ENCODE measurements around the gene CYP24A1. TPM values are rescaled to one million over a fixed set of nuclear protein-coding genes. Genes with fewer than 3 reads are reported as not detected.

CYP24A1 gene
- total RNA-seq, 1 donor from 2014 or later, result 23.6 TPM

DNA sequence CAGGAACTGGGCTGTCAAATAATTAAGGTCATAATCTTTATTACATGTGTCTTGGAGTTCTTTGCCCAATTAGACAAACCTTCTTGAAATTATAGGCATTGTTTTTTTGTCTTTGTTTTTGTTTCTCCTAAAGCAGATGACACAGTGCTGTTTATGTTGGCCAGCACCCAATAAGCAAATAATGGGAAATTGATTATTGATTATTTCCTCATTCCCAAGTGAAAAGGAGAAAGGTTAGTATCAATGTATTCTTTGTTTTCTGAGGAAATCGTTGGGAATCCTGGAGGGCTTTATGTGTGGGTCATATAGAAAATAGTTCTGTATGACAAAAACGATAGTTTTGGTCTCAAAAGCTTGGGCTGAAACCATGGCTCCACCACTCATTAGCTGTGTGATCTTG, 4.5 kb upstream of the CYP24A1 start:
- Mint-ChIP-seq H3K4me3 (no peak overlapping the region), H3K27me3 (ENCODE audit: low read depth) (peaks cover 21% of the 10 kb centered on the region), H3K36me3 (no peaks in the 10 kb centered on the region), H3K27ac (no peak overlapping the region), H3K9me3 (no peaks in the 10 kb centered on the region), H3K4me1 (peaks cover 23% of the 10 kb centered on the region)
- no peak for DNase-seq (ENCODE audit: low spot score in 2 of 2, unreplicated experiment in 2 of 2)
- TF ChIP-seq, protein P1, sequence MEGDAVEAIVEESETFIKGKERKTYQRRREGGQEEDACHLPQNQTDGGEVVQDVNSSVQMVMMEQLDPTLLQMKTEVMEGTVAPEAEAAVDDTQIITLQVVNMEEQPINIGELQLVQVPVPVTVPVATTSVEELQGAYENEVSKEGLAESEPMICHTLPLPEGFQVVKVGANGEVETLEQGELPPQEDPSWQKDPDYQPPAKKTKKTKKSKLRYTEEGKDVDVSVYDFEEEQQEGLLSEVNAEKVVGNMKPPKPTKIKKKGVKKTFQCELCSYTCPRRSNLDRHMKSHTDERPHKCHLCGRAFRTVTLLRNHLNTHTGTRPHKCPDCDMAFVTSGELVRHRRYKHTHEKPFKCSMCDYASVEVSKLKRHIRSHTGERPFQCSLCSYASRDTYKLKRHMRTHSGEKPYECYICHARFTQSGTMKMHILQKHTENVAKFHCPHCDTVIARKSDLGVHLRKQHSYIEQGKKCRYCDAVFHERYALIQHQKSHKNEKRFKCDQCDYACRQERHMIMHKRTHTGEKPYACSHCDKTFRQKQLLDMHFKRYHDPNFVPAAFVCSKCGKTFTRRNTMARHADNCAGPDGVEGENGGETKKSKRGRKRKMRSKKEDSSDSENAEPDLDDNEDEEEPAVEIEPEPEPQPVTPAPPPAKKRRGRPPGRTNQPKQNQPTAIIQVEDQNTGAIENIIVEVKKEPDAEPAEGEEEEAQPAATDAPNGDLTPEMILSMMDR (IDR thresholded peaks at IDR 0.05; ENCODE audit: unreplicated experiment), result no peak

GRCh38 chr20:54177378-54177777, 3.6 kb upstream of the CYP24A1 start:
- Mint-ChIP-seq H3K9me3 (no peaks in the 10 kb centered on the region), H3K4me3 (no peak overlapping the region), H3K27me3 (ENCODE audit: low read depth) (peaks cover 29% of the 10 kb centered on the region), H3K27ac (no peak overlapping the region), H3K36me3 (no peaks in the 10 kb centered on the region), H3K4me1 (peaks cover 31% of the 10 kb centered on the region)
- TF ChIP-seq, protein P1 (IDR thresholded peaks at IDR 0.05; ENCODE audit: unreplicated experiment), result no peak
- DNase-seq (ENCODE audit: low spot score in 2 of 2, unreplicated experiment in 2 of 2), result no peak

- no peak overlapping the region for H3K4me3 Mint-ChIP-seq
- peaks cover 31% of the 10 kb centered on the region for H3K4me1 Mint-ChIP-seq
- no peak overlapping the region for H3K27ac Mint-ChIP-seq
- peaks cover 37% of the 10 kb centered on the region for H3K27me3 Mint-ChIP-seq (ENCODE audit: low read depth)
- H3K36me3 Mint-ChIP-seq, result no peaks in the 10 kb centered on the region
- no peaks in the 10 kb centered on the region for H3K9me3 Mint-ChIP-seq
- TF ChIP-seq, protein P1 (IDR thresholded peaks at IDR 0.05; ENCODE audit: unreplicated experiment), result no peak
- DNase-seq (ENCODE audit: low spot score in 2 of 2, unreplicated experiment in 2 of 2), result no peak
Measured at GRCh38 chr20:54176610-54177009, 2.8 kb upstream of the CYP24A1 start.

DNA sequence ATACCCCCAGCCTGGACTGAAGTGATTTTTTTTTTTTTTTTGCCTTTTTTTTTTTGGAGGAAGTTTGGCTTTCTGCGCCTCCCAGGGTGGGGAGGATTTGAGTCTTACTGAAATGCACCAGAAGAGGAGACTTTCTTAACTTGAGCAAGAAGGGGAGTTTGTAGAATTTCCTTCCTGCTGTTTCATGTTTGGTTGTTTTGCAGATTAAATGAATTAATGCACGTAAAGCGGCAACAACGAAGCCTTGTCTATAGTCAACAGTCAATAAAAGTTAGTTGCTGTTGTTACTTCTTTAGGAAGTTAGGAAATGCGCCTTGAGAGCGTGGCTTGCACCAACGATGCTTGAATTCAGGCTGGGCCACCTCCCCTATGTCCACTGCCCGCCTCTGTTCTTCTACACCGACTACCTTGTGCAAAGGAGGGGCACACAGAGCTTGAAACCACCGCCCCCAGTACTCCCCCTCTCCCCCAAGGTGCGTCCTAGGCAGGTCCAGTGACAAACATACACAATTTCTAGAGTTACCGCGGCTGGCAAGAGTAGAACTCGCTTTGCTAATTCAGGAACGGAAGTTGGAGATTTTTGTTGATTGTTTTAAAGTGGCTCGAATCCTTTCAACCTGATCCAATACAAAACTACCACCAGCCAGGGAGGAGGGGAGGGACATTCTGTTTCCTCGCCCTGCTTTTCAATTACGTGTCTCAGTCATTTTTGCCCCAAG, 830 bp upstream of the CYP24A1 start:
- no peak for DNase-seq (ENCODE audit: low spot score in 2 of 2, unreplicated experiment in 2 of 2)
- Mint-ChIP-seq H3K27ac (no peak overlapping the region), H3K36me3 (no peaks in the 10 kb centered on the region), H3K4me1 (peaks cover 31% of the 10 kb centered on the region), H3K9me3 (no peaks in the 10 kb centered on the region), H3K4me3 (peak overlapping the region; percentile 65), H3K27me3 (ENCODE audit: low read depth) (peaks cover 52% of the 10 kb centered on the region)
- TF ChIP-seq, protein P1 (IDR thresholded peaks at IDR 0.05; ENCODE audit: unreplicated experiment), result no peak

DNA sequence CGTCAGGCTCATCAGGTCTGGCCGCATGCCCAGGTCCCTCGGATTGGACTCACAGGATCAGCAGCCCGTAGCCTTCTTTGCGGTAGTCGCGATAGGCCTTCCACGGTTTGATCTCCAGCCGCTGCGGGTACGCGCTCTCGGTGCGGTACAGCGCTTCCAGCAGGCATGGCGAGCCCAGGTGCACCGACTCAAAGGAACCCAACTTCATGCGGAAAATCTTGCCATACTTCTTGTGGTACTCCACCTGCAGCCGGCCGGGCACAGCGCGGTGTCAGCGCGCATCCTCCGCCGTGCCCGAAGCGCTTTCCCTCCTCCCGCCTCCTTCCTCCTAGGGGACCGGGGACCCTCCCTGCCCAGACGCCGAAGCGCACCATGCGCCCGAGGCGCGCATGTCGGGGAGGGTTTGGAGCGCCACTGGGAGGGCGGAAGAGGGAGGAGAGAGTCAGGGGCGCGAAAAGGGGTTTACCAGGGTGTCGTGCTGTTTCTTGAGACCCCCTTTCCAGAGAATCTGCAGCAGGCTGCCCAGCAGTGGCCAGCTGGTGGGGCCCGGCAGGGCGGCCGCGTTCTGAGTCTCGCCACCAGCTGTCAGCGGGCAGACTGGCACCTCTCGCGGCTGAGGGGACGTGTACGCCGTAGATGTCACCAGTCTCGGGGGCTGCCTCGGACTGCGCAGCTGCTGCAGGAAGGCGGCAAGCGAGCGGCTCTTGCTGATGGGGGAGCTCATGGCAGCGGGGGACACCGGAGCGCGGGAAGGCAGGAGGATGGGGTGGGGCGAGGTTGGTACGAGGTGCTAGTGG, 732 bp downstream of the CYP24A1 start:
- Mint-ChIP-seq H3K27me3 (ENCODE audit: low read depth) (peaks cover 57% of the 10 kb centered on the region), H3K27ac (no peak overlapping the region), H3K9me3 (no peaks in the 10 kb centered on the region), H3K36me3 (no peaks in the 10 kb centered on the region), H3K4me3 (peak overlapping the region; percentile 70), H3K4me1 (peaks cover 40% of the 10 kb centered on the region)
- TF ChIP-seq, protein P1 (IDR thresholded peaks at IDR 0.05; ENCODE audit: unreplicated experiment), result no peak
- DNase-seq (ENCODE audit: low spot score in 2 of 2, unreplicated experiment in 2 of 2), result peak in 1 of 2 experiments; percentile 50
